GM12892 (cell line): ENCODE data around the gene APPL1.

Source experiments
- POLR2A ChIP-seq: IDR thresholded peaks from 2 replicates; pipeline ENCODE4 v1.6.1; 2011; ENCODE audit warnings: low read depth, low read length, control low read depth
- POLR2AphosphoS5 ChIP-seq: IDR thresholded peaks from 2 replicates; pipeline ENCODE4 v1.6.1; 2011; ENCODE audit warnings: low read depth, low read length, control low read depth

DNA sequence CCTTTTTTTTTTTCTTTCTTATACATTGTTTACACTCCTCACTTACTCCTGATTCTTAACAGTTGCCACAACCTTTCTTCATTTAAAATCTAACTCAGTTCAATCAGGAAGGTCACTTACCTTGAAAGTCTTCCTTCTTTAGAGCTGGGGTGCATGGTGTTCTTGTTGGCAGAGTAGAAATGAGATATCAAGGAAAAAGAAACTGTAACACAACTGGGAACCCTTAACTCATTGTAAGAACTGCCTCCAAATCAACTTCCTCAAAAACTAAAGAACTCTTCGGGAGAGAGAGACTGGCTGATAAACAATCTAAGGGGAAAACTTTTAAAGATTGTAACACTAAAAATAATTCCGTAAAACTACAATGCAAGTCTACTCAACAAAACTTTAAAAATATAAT, 1.4 kb upstream of the APPL1 start:
- TF ChIP-seq POLR2A (no peak), POLR2AphosphoS5 (no peak)
